M059J (cell line): Measurements from ENCODE around the gene PAQR3. TPM values are rescaled to one million over a fixed set of nuclear protein-coding genes. Genes with fewer than 3 reads are reported as not detected.

Source experiments
- DNase-seq: peaks from one replicate; pipeline ENCODE4 v3.0.0-alpha.2; 2012; ENCODE audit warnings: low read depth
- total RNA-seq: library from RNA; depleted of rRNA; stranded (reverse); fragments of >200 nt; shearing (Covaris generic); gene quantifications from 2 replicates; pipeline ENCODE4 v1.2.3, GENCODE V29; 2014; rRNA removed

The PAQR3 gene, protein sequence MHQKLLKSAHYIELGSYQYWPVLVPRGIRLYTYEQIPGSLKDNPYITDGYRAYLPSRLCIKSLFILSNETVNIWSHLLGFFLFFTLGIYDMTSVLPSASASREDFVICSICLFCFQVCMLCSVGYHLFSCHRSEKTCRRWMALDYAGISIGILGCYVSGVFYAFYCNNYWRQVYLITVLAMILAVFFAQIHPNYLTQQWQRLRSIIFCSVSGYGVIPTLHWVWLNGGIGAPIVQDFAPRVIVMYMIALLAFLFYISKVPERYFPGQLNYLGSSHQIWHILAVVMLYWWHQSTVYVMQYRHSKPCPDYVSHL
- 10.7 and 17.5 TPM in 2 replicates for total RNA-seq

DNA sequence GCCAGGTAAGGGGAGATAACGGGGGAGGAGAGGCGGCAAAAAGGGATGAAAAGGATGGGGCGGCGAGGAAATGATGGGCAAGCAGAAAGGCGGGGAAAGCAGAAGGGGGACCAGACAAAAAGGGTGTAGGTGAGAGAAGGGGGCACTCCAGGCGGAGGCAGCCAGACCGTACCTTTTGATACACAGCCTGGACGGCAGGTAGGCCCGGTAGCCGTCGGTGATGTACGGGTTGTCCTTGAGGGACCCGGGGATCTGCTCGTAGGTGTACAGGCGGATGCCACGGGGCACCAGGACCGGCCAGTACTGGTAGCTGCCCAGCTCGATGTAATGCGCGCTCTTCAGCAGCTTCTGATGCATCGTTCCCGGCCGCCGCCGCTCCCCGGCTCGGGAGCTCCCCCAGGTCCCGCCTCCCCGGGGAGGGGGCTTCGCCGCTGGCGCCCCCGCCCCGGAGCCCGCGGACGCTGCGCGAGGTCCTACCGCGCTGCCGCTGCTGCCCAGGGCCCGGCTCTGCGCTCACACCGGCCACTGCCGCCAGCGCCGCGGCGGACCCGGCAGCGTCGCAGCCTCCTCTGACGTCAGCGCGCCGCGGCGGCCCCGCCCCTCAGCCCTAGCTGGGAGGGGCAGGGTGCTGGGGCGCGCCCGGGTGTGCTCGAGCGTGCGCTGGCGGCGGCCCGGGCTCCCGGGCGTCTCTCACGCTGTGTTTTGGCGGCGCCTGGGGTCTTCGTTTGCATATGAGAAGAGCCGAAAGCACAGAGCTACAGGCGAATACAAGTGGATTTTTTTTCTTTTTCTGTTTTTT is at the start of gene PAQR3:
TSS of gene PAQR3 (minus strand) at position 571 of the 799 bp plus-strand sequence. CDS start at position 357, 214 bp downstream.
- DNase-seq = peak; percentile 72

- no peak for DNase-seq
These were observed 48.4 kb upstream of the PAQR3 start for GRCh38 chr4:78987683-78988082.

DNA sequence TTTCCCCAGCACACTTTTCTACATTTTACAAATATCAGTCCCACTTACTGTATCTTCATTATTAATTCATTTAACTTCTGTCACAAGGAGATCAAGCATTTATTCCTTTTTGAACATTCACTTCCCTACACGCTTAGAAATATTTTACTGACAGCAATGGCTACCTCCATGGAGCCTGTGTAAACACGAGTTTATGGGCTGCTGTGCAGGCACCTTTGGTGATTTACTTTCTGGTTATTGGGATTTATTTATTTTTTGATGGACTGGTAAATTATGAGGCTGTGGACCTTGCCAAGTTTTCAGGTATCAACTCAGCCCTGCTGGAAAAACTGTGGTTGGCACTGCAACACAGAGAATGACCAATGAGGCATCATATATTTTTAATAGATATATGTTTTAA is 45.4 kb upstream of the PAQR3 start:
- DNase-seq = no peak

DNA sequence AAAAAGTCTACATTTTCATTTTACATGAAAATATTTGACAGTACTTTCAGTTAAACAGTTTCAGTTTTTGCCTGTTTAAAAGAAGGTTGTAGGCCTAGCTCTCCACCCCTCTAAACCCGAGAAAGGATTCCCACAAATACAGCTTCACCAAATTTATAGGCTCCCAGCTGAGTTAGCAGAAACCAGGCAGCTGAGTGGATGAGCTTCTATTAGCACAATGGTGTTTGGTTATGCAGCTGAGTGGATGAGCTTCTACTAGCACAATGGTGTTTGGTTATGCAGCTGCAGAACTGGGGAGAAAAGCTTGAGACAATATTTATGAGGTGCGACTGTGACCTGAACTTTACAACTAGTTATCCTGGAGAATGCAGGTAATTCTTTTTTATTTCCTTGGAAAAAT is 36.6 kb upstream of the PAQR3 start:
- DNase-seq = no peak

DNA sequence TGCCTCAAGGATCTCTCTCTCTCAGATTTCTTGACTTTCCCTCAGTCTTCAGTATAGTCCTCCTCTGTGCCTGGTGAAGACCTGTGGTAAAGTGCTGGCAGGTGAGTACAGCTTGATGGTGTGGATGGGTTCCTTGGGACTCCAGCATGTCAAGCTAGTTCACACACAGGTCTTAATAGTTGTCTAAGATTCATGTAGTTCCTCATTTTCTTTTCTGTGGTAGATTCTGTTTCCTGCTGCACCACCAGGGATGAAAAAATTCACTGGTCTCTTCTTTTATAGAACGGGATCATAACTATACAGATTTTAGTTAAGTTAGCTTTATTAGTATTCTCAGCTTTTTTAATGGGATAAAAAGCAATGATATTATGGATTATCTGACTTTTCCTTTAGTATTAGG is 32.5 kb upstream of the PAQR3 start:
- DNase-seq = no peak

- no peak for DNase-seq
These were observed 32.1 kb upstream of the PAQR3 start for GRCh38 chr4:78971326-78971725.

GRCh38 chr4:78962597-78963115 is 23.4 kb upstream of the PAQR3 start:
- DNase-seq = no peak

GRCh38 chr4:78960926-78961325 is 21.7 kb upstream of the PAQR3 start:
- no peak for DNase-seq

- no peak for DNase-seq
These were observed 17.7 kb upstream of the PAQR3 start for GRCh38 chr4:78956975-78957374.

DNA sequence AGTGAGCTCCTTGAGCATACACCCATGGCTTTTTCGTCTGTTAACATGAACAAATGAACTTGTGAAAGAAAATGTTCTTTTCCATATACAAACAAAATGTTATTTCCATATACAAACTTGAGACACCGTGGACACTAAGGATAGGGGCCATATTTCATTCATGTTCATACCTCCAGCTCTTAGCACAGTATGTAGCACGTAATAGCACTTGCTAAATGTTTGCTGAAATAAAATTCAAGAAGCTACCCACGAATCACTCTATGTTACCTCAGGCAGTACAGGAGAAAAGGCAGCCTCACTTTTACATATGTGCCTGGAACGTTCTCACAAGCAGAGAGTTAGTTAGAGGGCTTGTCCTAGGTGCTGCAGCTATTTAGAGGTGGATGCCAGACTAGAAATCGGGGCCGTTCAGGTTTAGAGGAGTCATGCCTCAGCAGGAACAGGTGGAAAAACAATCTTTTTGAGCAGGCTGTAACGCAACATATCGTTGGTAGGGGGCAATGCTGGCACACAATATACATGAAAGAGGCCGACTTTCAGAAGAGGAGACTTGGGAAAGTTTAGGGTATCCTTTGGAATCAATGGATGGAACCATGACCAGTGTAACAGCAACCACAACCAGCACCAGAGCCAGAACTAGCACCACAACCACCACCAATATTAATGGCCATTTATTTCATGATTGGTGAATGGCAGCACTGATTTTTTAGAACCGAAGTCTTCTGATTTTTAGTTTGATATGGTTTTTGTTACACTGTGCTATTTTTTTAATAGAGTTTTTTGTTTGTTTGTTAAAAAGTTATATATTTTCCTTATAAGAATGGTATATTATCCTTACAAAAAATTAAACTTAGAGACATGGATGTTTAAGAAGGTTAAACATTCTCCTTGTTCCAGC is 14.8 kb upstream of the PAQR3 start:
- DNase-seq = peak; percentile 6

DNA sequence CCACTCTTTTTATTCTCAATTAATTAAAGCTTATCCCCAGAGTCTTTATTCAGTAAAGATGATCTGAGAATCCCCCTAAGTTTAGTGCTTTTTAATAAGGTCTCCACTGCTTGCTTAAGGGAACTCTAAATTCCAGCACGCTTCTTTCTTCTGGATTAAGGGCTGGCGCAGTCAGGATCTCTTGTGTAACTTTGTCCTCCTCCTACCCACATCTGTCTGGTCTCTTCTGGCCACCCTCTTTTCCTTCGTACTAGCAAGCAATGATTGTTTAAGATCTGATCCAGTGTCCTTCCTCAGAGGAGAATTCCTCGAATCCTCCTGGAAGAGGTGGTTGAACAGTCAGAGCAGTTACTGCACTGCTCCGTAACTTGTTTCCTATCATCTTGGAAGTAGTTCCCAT is 14.0 kb upstream of the PAQR3 start:
- DNase-seq = no peak

DNA sequence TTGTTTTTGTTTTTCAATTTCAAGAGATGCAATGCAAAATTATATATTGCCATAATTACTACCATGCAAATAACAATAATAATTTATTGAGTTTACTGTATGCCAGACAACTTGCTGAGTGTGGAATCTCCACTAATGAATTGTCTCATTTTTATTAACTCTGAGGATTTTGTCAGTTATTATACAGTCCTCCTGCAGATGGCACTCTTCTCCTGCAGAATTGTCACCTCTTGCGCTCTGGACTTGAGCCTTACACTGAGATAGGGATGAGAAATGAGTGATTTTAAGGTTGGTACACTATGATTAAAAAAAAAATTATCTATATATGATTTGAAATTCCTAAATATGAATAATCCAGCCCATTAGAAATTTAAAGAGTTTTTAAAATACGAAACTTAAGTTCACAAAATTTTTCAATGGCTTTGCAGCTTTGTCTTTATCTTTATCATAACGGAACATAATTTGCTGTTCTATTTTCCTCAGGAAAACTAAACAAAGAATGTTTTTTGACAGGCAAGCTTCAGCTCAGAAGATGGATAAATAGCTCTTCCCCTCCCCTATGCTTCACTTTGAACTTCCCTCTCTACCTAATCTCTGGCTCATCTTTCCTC is 12.7 kb upstream of the PAQR3 start:
- peak; percentile 38 for DNase-seq

GRCh38 chr4:78949735-78950134 is 10.5 kb upstream of the PAQR3 start:
- DNase-seq = no peak

GRCh38 chr4:78945651-78946179 is 6.5 kb upstream of the PAQR3 start:
- DNase-seq = peak; percentile 42

DNA sequence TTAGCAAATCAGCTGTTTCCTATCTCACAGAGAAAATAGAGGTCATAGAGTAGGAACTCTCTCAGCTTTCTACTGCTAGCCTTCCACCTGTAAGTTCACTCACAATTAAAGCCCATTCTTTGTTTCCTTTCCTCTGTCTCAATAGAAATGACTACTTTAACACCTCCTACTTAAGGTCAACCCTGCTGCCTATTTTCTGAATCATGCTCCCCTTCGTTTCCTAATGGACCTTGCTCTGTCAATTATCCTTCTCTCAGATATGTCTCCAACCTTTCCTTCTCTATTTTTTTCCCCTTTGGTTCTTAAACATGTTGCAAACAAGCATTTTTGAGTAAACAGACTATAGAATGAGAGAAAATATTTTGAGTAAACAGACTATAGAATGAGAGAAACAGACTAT is 5.1 kb upstream of the PAQR3 start:
- DNase-seq = no peak

DNA sequence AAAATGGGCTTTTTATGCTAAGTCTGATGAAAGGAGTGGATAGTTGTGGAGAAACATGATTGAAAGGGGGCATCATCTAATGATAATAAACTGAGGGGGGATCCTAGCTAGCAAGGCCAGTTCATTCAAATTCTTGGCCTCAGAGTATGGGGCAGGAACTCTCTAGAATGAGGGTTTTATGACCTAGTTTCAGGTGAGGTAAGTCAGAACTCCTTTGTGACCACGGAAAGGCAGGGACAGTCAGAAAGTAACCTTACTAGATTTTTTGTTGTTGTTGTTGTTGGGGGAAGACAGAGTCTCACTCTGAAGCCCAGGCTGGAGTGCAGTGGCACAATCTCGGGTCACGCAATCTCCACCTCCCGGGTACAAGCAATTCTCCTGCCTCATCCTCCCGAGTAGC is 1.5 kb upstream of the PAQR3 start:
- DNase-seq = no peak

DNA sequence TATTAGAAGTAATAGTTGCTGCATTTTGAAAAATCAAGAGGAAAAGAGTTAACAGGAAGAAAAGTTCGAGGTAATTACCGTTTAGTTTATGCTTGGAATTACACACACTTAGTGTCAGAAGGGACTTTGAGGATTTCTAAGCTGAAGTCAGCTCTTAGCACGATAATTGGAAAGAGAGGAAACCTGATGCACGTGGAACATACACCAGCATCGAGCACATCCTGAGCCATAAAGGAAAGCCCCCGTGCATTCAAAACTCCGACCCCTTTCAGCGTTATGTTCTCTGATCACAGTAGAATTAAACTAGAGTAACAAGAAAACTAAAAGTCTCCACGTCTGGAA is 400 bp upstream of the PAQR3 start:
- DNase-seq = no peak

DNA sequence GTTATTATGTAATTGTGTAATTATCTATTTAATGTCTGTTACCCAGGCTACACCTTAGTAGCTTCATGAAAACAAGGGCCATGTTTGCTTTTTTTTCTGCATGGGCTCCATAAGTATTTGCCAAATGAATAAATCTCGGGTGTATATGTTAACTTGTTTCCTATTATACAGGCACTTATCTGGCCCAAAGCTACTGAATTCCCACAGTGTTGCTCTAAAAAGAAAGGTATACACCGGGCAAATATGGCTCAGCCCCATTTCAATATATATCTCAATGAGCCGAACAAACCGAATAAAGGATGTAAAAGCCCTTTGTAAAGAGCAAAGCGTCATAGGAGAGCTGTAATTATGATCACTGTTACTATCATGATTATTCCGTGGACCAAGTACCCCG is 767 bp downstream of the PAQR3 start:
- peak; percentile 4 for DNase-seq

DNA sequence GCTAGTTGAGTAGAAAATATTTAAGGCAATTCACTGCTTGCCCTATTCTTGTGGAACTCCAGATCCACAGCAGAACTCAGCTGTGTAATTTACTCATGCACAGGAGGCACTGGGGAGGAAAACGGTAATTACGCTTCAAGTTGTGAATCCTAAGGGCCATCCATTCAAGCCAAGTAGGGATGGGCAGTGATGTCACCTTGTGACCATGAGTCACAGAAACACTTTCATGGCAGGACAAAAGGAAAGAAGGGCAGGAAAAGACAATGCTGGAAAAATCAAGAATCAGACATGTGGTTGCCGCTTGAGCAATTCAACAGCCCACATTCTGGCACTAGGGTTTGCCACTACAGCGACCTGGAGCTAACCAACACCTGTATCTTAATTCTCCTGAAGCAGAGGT is 1.4 kb downstream of the PAQR3 start:
- peak; percentile 34 for DNase-seq

DNA sequence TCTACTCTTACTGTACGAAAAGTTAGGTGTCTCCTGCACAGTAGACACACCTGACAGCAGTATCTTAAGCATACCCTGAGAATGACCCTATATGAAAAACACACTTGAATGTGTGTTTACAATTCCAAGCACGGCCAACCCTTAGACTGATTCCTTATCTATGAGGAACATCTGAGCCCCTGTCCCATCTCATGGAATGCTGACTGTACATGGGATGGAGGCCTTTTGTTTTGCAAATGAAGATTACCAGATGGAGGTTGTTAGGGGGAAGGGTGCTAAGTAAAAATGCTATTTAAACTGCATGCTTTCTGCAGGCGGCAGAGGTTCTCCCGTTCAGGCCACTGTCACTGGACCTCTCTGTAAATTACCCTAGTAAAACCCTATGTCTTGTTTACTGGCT is 2.2 kb downstream of the PAQR3 start:
- no peak for DNase-seq

DNA sequence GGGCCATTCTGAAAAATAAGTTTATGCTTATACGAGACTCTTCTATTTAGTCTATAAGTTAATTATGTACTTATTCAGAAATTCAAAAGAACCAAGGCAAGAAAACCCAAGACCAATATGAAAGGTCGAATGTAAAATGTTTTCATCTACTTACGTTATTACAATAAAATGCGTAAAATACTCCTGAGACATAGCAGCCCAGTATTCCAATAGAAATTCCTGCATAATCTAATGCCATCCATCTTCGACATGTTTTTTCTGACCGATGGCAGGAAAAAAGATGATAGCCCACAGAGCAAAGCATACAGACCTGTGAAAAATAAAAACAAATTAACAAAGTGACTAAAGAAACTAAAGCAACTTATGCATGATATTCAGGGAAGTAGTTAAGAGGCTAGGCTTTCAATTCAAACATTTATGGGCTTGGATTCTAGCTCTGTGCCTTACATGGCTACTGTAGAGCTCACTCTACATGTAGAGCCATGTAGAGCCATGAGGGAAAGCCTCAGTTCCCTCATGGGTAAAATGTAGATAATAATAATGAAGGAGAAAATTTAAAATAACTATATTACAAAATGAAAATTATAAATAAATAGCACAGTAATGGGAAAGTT is 9.1 kb downstream of the PAQR3 start:
- DNase-seq = no peak
